GM12891 (cell line): ENCODE measurements around the gene RSL24D1.
"Not testable (repeated sequence)": the region's sequence is repeated elsewhere in the genome, so short reads cannot be mapped to it uniquely, and the experiment has no call there.

ENCODE experiments used
- DNase-seq: peaks from one replicate; pipeline ENCODE4 v3.0.0; 2011; ENCODE audit warnings: low spot score; ENCODE audit not compliant: insufficient read length
- FAIRE-seq: peaks from 2 replicates; lab custom pipeline; 2011; peaks lifted over from hg19 to GRCh38; lab: Jason Lieb, UNC
- PAX5 ChIP-seq: IDR thresholded peaks from 2 replicates; pipeline ENCODE4 v1.6.1; 2011; ENCODE audit warnings: low read length, moderate library complexity, mild to moderate bottlenecking; ENCODE audit not compliant: insufficient read depth, severe bottlenecking
- POLR2A ChIP-seq: IDR thresholded peaks from 2 replicates; pipeline ENCODE4 v1.6.1; 2011; ENCODE audit warnings: low read depth, low read length, control low read depth
- POLR2AphosphoS5 ChIP-seq: IDR thresholded peaks from 2 replicates; pipeline ENCODE4 v1.6.1; 2011; ENCODE audit warnings: low read depth, low read length, control low read depth
- POU2F2 ChIP-seq: IDR thresholded peaks from 2 replicates; pipeline ENCODE4 v1.6.1; 2011; ENCODE audit warnings: low read depth, mild to moderate bottlenecking, control low read depth, low read length, moderate library complexity
- SPI1 ChIP-seq: IDR thresholded peaks from 2 replicates; pipeline ENCODE4 v1.6.1; 2011; ENCODE audit warnings: low read depth, low read length, control low read depth
- TAF1 ChIP-seq: IDR thresholded peaks from 2 replicates; pipeline ENCODE4 v1.6.1; 2011; ENCODE audit warnings: low read depth, low read length, control low read depth

RSL24D1 gene

DNA sequence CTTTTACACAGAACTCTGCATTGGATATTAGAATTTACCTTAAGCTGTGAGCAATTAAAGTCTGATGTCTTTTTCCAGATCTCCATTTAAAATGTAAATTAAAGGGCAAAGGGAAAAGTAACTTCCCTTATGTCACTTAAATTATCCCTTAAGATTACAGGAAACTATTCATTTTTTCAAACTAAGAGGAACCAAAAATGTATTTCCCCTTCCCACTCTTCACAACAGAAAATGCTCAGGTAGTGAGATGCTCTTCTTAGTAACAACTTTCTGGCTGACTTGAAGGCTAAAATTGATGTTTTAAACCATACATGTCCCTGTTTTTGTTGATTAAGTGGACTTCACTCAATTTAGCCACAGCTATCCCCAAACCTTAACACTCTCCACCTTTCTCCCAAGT is 17.6 kb downstream of the RSL24D1 start:
- DNase-seq = no peak
- TF ChIP-seq PAX5 (no peak), POLR2AphosphoS5 (no peak), POU2F2 (no peak), TAF1 (no peak), SPI1 (no peak), POLR2A (no peak)
- FAIRE-seq = no peak

DNA sequence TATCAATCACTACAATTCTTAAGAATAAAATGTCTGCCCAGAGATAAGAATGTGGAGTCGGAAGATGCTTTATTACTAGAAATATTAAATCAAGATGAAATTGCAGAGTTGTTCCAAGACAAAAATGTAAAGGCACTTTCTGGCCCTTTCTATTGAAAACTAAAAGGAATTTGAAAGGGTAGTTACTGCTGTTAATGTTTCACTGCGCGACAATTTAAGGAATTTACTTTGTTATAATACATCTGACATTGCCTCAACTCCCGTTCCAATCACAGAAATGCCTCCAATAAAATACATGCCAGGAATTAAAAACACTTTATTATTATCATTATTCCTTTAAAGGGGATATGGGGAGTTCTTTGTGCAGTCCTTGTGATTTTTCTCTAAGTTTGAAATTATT is 26.4 kb downstream of the RSL24D1 start:
- TF ChIP-seq PAX5 = no peak
- TF ChIP-seq SPI1 = no peak
- no peak for TF ChIP-seq POLR2A
- no peak for TF ChIP-seq POU2F2
- no peak for TF ChIP-seq POLR2AphosphoS5
- TF ChIP-seq TAF1 = no peak
- no peak for FAIRE-seq

DNA sequence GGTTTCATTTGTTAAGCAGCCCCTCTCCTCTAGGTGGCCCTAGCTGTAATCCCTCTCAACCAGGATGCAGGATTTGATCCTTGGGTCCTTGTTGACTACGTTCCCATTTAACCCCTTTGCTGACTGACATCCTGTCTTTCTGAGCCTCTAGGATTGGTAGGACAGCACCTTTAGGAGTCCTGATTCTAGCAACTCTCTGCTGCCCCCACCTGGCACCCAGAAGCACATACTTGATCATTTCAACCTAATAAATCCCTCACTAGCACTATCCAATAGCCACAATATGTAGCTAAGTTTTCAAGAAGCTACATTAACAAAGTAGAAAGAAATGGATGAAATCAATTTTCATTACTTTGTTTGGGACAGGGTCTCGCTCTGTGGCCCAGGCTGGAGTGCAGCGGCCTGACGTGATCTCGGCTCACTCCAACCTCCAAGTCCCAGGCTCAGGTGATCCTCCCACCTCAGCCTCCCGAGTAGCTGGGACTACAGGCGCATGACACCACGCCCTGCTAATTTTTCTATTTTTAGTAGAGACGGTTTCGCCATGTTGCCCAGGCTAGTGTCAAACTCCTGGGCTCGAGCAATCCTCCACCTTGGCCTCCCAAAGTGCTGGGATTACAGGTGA is 28.3 kb downstream of the RSL24D1 start:
- TF ChIP-seq TAF1 (no peak), PAX5 (no peak), POU2F2 (no peak), SPI1 (no peak), POLR2A (no peak), POLR2AphosphoS5 (no peak)
- peak; percentile 38 for DNase-seq
- FAIRE-seq = peak; percentile 84

More for the DNA sequence above, 26.4 kb downstream of the RSL24D1 start:
- DNase-seq = no peak

DNA sequence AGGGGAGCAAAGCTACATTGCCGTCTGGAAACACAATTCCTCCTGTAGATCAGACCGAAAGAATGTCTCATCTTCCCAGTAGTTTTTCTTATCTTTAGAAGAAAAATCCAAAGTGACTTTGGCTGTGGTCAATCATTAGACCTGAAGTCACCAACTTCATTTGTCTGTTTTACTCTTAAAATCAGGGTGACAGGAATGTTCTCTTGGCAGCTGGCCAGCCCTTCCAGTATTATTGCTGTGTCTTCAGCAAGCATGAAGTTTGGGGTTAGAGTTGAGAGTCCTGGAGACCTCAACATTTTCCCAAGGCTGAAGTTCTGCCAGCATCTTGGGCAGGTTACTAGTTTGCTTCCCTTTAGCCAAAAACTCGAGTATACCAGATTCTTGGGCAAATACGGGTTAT is 32.5 kb downstream of the RSL24D1 start:
- TF ChIP-seq TAF1 (no peak), PAX5 (no peak)
- FAIRE-seq = no peak
- DNase-seq = no peak

DNA sequence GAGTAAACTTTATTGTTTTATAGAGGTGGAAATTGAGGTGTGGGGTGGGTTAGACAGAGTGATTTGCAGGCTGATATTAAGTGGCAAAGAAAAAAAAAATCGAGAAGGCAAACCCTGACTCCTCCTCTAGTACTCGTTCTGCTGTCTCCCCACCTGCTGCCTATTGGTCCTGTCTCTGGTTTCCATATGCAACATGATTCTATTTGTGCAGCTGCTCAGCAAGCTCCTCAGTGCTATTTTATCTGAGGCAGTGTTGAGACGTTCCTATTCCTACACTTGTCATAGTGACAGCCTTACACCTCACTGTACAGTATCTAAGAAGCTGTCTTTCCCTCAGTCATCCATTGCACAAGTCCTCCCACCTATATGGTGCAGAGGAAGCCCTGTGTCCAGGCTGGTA is 45.1 kb downstream of the RSL24D1 start:
- DNase-seq = no peak
- TF ChIP-seq SPI1 (no peak), TAF1 (no peak), POU2F2 (no peak), POLR2A (no peak)
- FAIRE-seq = no peak

DNA sequence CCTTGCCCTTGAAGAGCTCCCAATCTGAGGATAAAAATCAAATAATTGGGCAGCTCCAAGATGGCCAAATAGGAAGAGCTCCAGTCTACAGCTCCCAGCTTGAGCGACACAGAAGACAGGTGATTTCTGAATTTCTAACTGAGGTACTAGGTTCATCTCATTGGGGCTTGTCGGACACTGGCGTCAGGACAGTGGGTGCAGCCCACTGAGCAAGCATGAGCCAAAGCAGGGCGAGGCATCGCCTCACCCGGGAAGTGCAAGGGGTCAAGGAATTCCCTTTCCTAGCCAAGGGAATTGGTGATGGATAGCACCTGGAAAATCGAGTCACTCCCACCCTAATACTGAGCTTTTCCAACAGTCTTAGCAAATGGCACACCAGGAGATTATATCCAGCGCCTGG is 53.6 kb downstream of the RSL24D1 start:
- not testable (repeated sequence) for FAIRE-seq, DNase-seq

DNA sequence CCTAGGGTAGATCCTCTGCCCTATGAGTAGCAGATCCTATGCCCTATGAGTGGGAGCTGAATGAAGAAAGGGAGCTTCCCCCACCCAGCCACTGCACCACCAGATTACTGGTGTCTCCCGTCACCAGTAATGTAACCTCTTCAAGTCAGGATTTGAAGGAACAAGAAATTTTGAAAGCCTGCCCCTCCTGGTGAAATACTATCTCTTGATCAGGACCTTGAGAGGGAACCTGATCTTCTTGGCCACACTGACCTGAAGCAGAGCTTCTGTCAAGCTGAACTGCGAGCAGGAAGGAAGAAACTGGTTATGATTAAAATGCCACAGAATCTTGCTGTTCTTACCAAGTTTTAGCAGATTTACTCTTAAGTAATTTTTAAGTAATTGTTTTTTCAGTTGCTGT is 62.8 kb downstream of the RSL24D1 start:
- no peak for FAIRE-seq
- no peak for DNase-seq
- TF ChIP-seq POLR2AphosphoS5 (no peak), TAF1 (no peak), POU2F2 (no peak), POLR2A (no peak), PAX5 (no peak), SPI1 (no peak)

DNA sequence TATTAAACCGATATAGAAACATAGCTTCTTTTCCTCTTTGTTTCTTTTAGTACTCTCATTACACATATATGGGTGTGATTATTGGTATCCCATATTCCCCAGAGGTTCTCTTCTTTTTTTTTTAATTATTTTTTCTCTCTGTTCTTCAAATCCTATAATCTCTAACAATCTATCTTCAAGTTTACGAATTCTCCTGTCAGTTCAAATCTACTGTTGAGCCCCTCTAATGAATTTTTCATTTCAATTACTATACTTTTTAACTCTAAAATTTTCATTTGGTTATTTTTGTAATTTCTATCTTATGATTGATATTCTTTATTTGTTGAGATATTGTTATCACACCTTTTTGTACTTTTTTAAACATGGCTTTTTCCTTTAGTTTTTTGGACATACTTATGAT is 64.1 kb downstream of the RSL24D1 start:
- FAIRE-seq (no peak), DNase-seq (no peak)
- no peak for TF ChIP-seq PAX5
- TF ChIP-seq POLR2AphosphoS5 = no peak
